Osteocyte (in vitro differentiated cells): Measurements from ENCODE around the gene NEFH. TPM values are rescaled to one million over a fixed set of nuclear protein-coding genes. Genes with fewer than 3 reads are reported as not detected.
"Not testable (repeated sequence)": the region's sequence is repeated elsewhere in the genome, so short reads cannot be mapped to it uniquely, and the experiment has no call there.

Source experiments
- DNase-seq: peaks from one replicate; pipeline ENCODE4 v3.0.0; 2021; ENCODE audit warnings: mixed read lengths; ENCODE audit not compliant: unreplicated experiment; ENCODE audit errors: extremely low spot score
- H3K27ac Mint-ChIP-seq: one replicate; pipeline ENCODE4 v1.8.0; 2021; ENCODE audit warnings: mild to moderate bottlenecking, mixed read lengths; ENCODE audit not compliant: unreplicated experiment
- H3K27me3 Mint-ChIP-seq: one replicate; pipeline ENCODE4 v1.8.0; 2021; ENCODE audit warnings: mixed read lengths; ENCODE audit not compliant: unreplicated experiment
- H3K36me3 Mint-ChIP-seq: one replicate; pipeline ENCODE4 v1.8.0; 2021; ENCODE audit warnings: mixed read lengths; ENCODE audit not compliant: unreplicated experiment
- H3K4me1 Mint-ChIP-seq: one replicate; pipeline ENCODE4 v1.8.0; 2021; ENCODE audit warnings: mixed read lengths; ENCODE audit not compliant: unreplicated experiment
- H3K4me3 Mint-ChIP-seq: one replicate; pipeline ENCODE4 v1.8.0; 2021; ENCODE audit warnings: mild to moderate bottlenecking, moderate library complexity, mixed read lengths; ENCODE audit not compliant: unreplicated experiment
- H3K9me3 Mint-ChIP-seq: one replicate; pipeline ENCODE4 v1.8.0; 2021; ENCODE audit warnings: mixed read lengths; ENCODE audit not compliant: unreplicated experiment
- CTCF ChIP-seq: fragments of 200-600 bp; sonication (generic); IDR thresholded peaks from 2 replicates; pipeline ENCODE4 v1.5.0; 2021; ENCODE audit warnings: antibody characterized with exemption, mild to moderate bottlenecking, moderate library complexity
- total RNA-seq: library from RNA; stranded (reverse); gene quantifications from 2 replicates; pipeline ENCODE4 v1.2.1, GENCODE V29; 2021

Gene NEFH
- total RNA-seq, 1 donor from 2014 or later: 0.62 TPM

GRCh38 chr22:29435236-29436136, 44.5 kb upstream of the NEFH start:
- DNase-seq: no peak
- no peak overlapping the region for H3K4me3 Mint-ChIP-seq
- H3K27me3 Mint-ChIP-seq: peaks cover 67% of the 10 kb centered on the region
- H3K4me1 Mint-ChIP-seq: peaks cover 7% of the 10 kb centered on the region
- no peaks in the 10 kb centered on the region for H3K36me3 Mint-ChIP-seq
- no peak overlapping the region for H3K27ac Mint-ChIP-seq
- no peaks in the 10 kb centered on the region for H3K9me3 Mint-ChIP-seq
- TF ChIP-seq CTCF: no peak

- peaks cover 12% of the 10 kb centered on the region for H3K4me1 Mint-ChIP-seq
- not testable (repeated sequence) for H3K27ac Mint-ChIP-seq, H3K36me3 Mint-ChIP-seq, H3K4me3 Mint-ChIP-seq, H3K9me3 Mint-ChIP-seq, DNase-seq
- peaks cover 50% of the 10 kb centered on the region for H3K27me3 Mint-ChIP-seq
These were observed 41.7 kb upstream of the NEFH start, which contains the start of gene RFPL1 for GRCh38 chr22:29438283-29438682. Gene RFPL1 (plus strand): TSS chr22:29438583.

GRCh38 chr22:29442976-29443375, 37.0 kb upstream of the NEFH start:
- Mint-ChIP-seq H3K4me3 (no peak overlapping the region), H3K27ac (peak overlapping the region; percentile 1), H3K4me1 (peaks cover 14% of the 10 kb centered on the region), H3K9me3 (no peaks in the 10 kb centered on the region), H3K36me3 (no peaks in the 10 kb centered on the region), H3K27me3 (peaks cover 18% of the 10 kb centered on the region)
- TF ChIP-seq CTCF: no peak
- no peak for DNase-seq

- no peak for DNase-seq
- peak overlapping the region; percentile 1 for H3K27ac Mint-ChIP-seq
These were observed 36.6 kb upstream of the NEFH start for GRCh38 chr22:29443452-29443851.

More at GRCh38 chr22:29443452-29443851, 36.6 kb upstream of the NEFH start:
- TF ChIP-seq CTCF: no peak
- Mint-ChIP-seq H3K27me3 (peaks cover 20% of the 10 kb centered on the region), H3K4me3 (no peak overlapping the region), H3K9me3 (no peaks in the 10 kb centered on the region), H3K4me1 (peaks cover 14% of the 10 kb centered on the region), H3K36me3 (peaks cover 2% of the 10 kb centered on the region)
